Activated CD4-positive, CD25-positive, alpha-beta regulatory T cell treated with anti-CD3 and anti-CD28 coated beads, Interleukin-2, amount 50 U/mL, for 16 hours (primary cell): ENCODE results near the gene POU2AF1.

Source experiments
- DNase-seq: peaks from one replicate; pipeline ENCODE4 v3.0.0-alpha.2; 2020; ENCODE audit warnings: low read depth, low spot score

Gene POU2AF1

DNA sequence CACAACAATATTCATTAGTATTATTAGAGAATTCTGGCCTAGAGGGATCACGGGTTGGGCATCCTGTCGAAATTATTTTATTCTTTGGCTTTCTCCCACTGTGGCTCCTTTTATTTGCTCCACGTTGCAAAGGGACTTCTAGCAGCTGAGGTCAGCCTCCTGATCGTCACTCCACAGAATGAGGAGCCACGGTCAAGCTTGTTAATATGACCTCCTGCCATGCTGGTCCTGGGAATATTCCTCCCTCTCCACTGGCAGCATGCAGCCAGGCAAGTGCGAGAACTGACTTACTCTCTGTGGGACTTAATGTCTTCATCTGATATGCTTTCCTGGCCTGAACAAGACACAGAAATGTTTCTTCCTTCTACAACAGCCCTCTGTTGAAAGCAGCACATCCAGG, 59.8 kb downstream of the POU2AF1 start:
- no peak for DNase-seq

DNA sequence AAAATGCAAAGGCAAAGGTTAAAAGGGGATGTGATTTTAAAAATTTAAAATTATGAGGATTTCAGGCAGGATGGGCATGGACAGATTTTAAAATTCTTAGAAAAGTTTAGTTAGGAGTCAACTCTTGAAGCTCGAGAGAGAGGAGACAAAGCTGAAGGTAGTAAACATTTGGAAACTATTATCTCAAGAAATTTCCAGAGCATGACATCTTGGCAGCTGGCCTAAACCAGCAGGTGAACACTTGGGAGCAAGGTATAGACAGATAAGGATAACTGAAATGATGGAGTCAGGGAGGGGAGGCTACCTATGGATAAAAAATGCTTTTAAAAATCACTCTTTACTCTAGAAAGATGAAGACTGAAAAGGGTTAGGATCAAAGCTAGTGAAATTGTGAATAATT, 67.0 kb downstream of the POU2AF1 start:
- DNase-seq, result no peak

DNA sequence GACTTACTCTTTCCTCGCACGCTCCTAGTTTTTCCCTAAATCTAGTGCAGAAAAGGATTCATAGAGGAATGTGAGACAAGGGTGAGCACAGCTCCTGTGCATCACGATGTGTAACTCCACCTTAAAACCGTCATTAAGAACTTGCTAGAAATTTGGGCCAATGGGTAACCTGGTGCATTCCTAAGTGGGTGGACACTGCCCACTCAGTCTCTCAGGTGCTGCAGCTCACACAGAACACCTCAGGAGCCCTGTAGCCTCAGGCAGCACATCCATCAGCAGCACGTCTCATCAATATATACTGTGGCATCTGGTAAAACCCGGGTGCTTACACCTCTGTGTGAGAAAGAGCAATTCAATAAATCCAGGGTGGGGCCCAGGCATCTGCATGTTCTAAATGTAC, 68.4 kb downstream of the POU2AF1 start:
- no peak for DNase-seq

DNA sequence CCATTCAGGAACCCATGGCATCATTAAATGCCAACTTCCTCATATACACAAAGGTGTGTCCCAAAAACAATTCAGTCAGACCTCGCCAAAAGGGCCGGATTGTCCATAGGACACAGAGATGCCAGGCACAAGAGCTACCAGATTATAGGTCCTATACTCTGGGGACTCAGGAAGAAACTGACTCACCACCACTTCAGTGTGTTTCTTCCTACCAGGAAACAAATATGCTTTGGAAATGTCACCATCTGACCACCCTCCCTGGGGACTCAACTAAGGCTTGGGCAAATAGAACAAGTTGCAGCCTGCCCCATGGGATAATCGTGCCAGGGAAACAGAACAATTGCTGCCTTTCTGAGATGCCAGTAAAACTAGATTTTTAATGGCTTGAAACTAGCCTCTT, 69.0 kb downstream of the POU2AF1 start:
- no peak for DNase-seq

DNA sequence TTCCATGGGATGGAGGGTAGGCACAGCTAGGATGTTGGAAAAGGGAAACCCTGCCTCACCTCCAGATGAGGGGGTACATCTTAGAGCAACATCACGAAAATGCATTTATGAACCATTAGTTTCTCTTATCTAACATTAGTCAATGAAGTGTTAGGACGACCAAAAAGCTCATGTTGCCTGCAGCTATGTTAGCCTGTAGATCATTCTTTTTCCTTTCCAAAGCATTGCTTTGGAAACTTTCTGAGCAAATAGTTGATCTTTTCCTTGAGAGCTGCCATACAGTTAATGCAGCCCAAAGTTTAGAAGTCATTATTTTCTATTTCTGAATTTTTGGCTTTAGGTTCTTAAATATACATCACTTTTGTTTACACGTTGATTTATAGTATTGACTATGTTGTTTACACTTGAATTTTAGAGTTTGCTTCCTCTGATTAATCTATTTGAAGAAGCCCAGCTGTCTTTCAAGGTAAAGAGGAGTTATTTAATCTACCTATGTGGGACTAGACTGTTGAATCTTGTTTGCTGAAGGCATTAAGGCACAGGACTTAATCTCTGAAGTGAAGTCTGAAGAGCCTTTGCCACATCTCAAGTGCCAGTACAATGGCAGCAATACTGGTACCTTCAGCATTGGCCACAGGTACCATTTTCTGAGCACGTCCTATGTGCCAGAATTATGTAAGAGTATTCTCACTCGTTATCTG, 69.7 kb downstream of the POU2AF1 start:
- no peak for DNase-seq

DNA sequence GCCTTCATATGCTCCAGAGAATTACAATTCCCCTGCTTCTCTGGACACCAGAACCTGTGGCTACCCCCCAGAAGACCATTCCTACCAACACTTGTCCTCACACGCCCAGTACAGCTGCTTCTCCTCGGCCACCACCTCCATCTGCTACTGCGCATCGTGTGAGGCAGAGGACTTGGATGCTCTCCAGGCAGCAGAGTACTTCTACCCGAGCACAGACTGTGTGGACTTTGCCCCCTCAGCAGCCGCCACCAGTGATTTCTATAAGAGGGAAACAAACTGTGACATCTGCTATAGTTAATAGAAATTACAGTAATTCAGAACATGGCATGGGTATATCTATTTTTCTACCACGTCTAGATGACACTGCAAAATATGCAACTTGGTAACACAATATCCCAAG, 70.9 kb downstream of the POU2AF1 start:
- no peak for DNase-seq

DNA sequence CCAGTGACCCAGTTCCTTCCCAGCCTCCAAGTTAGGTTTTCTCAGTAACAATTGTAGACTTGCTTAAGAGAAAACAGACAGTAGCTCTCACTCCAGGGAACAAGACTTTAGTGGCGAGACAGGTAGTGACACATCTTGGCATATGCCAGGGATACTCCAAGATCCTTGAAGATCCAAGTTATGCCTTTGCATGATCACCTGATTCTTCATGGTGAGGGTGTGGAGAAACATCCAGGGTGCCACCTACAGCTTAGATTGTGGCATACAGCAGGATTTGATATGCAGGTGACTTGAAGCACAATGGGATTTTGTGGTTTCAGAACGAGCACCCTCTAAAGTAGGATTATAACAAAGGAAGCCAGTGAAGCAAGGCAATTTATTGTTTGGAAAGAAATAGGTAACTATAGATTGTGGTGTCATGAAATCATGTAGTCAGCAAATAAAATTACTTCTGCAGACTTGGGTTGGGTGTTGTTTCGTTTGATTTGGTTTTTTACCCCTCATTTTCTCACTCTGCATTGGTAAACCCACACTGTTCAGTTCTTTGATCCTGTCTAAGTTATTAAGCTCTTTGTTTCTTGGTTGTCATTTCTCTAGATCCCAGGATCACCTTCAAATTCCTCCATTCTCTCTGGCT, 71.5 kb downstream of the POU2AF1 start:
- no peak for DNase-seq

DNA sequence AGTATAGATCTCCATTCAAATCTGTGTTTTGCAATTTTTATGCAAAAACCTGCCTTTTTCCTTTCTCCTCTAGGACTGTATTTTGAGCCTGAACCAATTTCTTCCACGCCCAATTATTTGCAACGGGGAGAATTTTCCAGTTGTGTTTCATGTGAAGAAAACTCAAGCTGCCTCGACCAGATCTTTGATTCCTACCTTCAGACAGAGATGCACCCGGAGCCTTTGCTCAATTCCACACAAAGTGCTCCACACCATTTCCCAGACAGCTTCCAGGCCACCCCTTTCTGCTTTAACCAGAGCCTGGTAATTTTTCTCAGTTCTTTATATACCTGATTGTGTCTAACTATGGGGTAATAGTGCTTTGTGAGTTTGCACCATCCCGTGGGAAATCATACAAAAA, 72.8 kb downstream of the POU2AF1 start:
- no peak for DNase-seq

DNA sequence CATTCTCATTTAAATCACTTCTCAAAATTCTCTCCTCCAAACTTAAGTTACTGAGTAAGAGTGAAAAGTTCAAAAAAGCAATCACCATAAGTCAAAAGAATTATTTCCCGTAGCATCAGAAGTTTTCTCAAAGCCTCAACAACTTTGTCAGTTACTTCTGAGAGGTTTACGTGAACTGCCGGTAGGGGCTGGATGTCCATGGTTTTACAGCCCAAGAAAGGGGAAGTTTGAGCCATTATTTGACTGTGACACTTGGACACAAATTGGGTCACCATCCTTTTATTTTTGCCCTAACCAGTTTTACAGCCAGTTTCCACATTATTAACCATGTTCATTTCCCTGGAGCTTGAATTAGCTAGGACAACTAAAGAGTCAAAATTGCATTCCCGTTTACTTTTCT, 73.2 kb downstream of the POU2AF1 start:
- DNase-seq, result no peak

DNA sequence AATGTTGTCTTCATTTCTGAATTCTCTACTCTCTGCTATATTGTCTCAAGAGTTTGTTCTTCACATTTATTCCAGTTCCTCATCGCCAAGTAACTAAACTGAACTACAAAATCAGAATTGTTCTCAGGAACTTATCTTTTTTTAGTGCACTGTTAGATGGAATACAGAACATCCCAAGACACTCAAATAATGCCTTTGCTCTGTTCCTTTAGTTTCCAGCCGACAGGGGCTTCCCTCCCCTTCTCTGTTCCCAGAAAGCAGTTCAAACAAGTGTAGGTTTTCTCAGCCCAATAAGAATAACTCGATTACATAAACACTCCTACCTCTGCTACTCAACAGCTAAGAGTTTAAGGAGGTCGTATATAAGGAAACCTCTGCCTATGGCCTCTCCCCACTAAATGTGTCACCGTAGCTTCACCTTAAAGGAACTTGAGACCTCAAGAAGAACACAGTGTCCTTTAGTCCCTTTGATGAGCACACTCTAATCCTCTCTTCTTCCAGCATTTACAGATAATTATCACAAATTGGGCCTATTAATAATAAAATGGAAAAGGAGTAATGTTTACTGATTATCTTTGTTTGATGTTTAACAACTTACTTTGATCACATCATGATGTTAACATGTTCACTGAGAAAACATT, 73.8 kb downstream of the POU2AF1 start:
- DNase-seq, result no peak

DNA sequence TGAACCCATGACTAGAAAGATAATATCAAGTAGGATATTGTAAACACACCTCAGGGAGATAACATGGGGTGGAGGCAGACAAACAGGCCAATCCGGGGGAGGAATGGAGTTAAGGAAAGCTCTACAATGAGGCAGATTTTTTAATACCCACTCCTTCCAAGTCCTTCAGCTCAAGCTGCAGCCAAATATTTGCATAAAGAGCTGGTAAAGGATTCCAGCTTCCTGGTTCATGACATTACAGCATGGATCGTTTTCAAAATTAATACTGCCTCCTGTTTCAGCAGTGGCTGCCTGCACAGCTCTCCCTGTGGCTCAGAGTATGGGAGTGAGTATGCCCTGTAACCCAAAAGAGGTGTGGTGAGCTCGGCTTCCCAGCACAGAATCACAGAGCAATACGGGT, 75.6 kb downstream of the POU2AF1 start:
- DNase-seq, result no peak

DNA sequence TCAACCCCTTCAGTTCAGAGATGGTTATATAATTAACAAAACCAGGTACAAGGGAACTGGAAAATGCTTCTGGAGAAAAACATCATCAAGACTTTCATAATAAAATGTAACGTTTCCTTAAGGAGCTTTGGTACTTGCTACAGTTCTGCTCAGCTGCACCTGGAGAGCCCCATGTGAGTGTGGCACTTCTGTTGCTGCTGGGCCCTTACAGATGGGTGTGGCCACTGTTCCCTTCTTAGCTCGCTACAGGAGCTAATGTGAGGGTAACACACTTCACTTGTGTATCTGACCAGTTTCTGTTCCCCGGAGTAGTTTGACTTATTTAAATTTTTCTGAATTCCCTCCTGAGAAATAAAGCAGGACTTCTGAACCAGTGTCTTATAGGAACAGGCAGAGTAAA, 76.8 kb downstream of the POU2AF1 start:
- DNase-seq, result no peak
